Measurements from ENCODE around the gene GXYLT1. TPM values are rescaled to one million over a fixed set of nuclear protein-coding genes. Genes with fewer than 3 reads are reported as not detected.
A peak's percentile ranks its signal among the peaks of the same experiment; 100 is the strongest.

The GXYLT1 gene
- total RNA-seq, 1 donor from 2014 or later = 5.4 TPM

DNA sequence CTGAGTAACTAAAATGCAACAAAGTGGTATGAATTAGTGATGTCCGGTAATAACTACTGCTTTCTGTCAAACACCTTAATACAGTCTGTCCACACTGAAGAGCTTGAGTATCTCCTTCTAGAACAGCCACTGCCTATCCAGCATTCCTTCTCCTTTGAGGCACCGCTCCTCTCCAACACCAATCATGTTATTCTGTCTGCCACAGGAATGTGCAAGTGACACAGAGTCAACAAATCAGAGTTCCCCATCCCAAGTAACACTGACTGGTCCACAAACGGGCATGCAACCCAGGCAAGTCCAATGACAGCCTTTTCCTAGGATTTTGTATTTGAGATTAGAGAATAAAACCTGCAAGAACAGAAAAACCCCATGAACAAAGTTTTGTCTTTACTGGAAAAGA lies 3.8 kb downstream of the GXYLT1 start:
- H3K27ac ChIP-seq (replicated peaks) = no peak overlapping the region
- intact Hi-C loops (cut with micrococcal nuclease) = no loop called here

DNA sequence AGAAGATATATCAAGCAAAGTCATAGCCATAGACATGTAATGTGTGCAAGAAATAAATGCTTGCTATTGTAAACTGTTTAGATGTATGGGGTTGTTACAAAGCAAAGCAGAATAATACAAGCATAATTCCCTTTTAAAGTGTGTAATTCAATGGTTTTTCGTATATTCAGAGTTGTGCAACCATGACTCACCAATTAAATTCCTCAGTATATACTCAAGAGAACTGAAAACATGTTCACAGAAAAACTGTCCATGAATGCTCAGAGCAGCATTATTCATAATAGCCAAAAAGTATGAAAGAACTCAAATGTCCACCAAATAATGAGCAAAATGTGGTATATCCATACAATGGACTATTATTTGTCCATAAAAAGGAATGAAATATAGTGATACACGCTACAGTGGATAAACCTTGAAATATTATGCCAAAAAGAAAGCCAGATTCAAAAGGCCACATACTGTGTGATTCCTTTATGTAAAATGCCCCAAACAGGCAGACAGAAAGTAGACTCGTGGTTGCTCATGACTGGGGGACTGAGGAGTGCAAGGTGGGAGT lies 9.3 kb downstream of the GXYLT1 start:
- intact Hi-C loops (cut with micrococcal nuclease) = loop anchor here (10.0 kb wide), 1 partner anchor 439 kb away; no protein-coding TSS in a partner anchor
- H3K4me3 ChIP-seq = no peak overlapping the region
- TF ChIP-seq, protein P1, sequence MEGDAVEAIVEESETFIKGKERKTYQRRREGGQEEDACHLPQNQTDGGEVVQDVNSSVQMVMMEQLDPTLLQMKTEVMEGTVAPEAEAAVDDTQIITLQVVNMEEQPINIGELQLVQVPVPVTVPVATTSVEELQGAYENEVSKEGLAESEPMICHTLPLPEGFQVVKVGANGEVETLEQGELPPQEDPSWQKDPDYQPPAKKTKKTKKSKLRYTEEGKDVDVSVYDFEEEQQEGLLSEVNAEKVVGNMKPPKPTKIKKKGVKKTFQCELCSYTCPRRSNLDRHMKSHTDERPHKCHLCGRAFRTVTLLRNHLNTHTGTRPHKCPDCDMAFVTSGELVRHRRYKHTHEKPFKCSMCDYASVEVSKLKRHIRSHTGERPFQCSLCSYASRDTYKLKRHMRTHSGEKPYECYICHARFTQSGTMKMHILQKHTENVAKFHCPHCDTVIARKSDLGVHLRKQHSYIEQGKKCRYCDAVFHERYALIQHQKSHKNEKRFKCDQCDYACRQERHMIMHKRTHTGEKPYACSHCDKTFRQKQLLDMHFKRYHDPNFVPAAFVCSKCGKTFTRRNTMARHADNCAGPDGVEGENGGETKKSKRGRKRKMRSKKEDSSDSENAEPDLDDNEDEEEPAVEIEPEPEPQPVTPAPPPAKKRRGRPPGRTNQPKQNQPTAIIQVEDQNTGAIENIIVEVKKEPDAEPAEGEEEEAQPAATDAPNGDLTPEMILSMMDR (IDR thresholded peaks at IDR 0.05; ENCODE audit: borderline replicate concordance) = no peak
- H3K27me3 ChIP-seq (ENCODE audit: low read depth) = no peaks in the 10 kb centered on the region
- no peak overlapping the region for H3K27ac ChIP-seq (replicated peaks)
- no peaks in the 10 kb centered on the region for H3K9me3 ChIP-seq (replicated peaks)
- peaks cover 11% of the 10 kb centered on the region for H3K4me1 ChIP-seq
- DNase-seq = no peak
- no peaks in the 10 kb centered on the region for H3K36me3 ChIP-seq

More for the DNA sequence above, 3.8 kb downstream of the GXYLT1 start:
- Histone ChIP-seq H3K36me3 (no peaks in the 10 kb centered on the region), H3K27me3 (ENCODE audit: low read depth) (no peaks in the 10 kb centered on the region), H3K4me1 (peaks cover 39% of the 10 kb centered on the region), H3K9me3 (replicated peaks) (no peaks in the 10 kb centered on the region), H3K4me3 (no peak overlapping the region)
- TF ChIP-seq, protein P1 (IDR thresholded peaks at IDR 0.05; ENCODE audit: borderline replicate concordance) = no peak
- no peak for DNase-seq

DNA sequence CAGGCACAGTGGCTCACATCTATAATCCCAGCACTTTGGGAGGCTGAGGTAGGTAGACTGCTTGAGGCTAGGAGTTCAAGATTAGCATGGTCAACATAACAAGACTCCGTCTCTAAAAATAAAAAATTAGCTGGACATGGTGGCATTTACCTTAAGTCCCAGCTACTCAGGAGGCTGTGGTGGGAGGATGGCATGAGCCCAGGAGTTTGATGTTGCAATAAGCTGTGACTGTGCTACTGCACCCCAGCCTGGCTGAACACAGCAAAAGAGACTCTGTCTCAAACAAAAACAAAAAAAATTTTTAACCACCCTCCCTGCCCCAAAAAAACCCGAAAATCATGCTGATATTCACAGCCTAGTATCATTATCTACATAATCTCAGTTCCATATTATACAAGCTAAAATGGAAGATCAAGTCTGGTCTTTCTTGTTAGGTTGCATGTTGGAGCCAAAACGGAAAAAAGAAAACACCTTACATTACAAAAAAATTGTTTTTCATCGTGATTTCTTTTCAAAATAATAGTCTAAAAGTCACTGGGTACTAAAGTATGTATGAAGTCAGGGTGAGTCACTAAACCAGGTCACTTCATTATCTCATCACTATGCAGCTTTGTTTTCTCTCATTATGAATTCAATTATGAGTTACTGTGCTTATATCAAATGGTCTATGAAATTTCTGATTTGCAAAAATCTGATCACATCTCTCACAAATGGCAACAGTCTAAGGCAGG lies 13.8 kb downstream of the GXYLT1 start:
- DNase-seq = no peak
- no peak overlapping the region for H3K4me3 ChIP-seq
- H3K36me3 ChIP-seq = no peaks in the 10 kb centered on the region
- no peaks in the 10 kb centered on the region for H3K27me3 ChIP-seq (ENCODE audit: low read depth)
- peaks cover 18% of the 10 kb centered on the region for H3K4me1 ChIP-seq
- no peaks in the 10 kb centered on the region for H3K9me3 ChIP-seq (replicated peaks)
- no peak overlapping the region for H3K27ac ChIP-seq (replicated peaks)
- TF ChIP-seq, protein P1 (IDR thresholded peaks at IDR 0.05; ENCODE audit: borderline replicate concordance) = no peak
- intact Hi-C loops (cut with micrococcal nuclease) = loop anchor here (5.0 to 10.0 kb wide), 2 partner anchors 201 to 444 kb away; no protein-coding TSS in a partner anchor

DNA sequence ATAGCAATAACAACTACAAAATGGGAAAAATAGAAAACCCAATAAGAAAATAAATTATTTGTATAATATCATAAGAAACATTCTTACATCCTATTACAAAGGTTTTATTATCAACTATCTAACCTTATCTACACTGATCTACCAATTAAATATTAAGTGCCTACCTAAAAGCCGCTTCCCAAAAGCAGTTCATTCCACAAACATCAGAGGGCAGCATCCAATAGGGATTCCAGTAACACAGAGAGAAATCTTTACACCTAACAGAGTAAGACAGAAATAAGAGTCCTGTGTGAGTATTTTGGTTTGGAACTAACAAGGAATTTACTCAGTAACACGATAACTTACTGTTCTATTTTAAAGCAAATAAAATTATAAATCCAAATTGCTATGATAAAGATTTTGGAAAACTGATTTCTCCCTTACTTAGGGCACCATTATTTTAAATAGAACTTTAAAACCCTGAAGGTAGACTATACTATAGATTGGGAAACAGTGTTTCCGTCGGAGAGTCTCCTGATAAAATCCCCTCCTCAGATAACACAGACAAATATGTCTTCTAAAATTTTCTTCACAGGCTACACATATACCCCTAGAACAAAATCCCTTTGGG lies 15.0 kb downstream of the GXYLT1 start:
- Histone ChIP-seq H3K4me3 (no peak overlapping the region), H3K36me3 (no peaks in the 10 kb centered on the region), H3K27ac (replicated peaks) (no peak overlapping the region), H3K27me3 (ENCODE audit: low read depth) (no peaks in the 10 kb centered on the region), H3K9me3 (replicated peaks) (no peaks in the 10 kb centered on the region), H3K4me1 (peaks cover 26% of the 10 kb centered on the region)
- intact Hi-C loops (cut with micrococcal nuclease) = loop anchor here (5.0 to 10.0 kb wide), 2 partner anchors 203 to 445 kb away; no protein-coding TSS in a partner anchor
- no peak for DNase-seq
- TF ChIP-seq, protein P1 (IDR thresholded peaks at IDR 0.05; ENCODE audit: borderline replicate concordance) = peak; percentile 91

DNA sequence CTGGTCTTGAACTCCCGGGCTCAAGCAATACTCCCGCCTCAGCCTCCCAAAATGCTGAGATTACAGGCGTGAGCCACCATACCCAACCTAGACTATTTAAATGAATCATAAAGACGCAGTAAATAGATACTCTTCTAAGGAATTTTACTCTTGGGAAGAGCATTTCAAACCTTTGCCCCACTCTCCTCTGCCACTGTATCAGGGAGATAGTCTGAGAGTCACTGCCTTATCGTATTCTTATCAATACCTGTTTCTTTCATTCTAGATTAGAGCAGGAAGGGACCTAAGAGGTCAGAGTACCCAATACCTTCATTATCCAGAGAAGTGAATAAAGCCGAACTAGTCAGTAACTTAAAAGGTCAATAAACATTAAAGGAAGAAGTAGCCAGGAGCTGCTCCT lies 15.8 kb downstream of the GXYLT1 start:
- Histone ChIP-seq H3K4me1 (peaks cover 29% of the 10 kb centered on the region), H3K36me3 (no peaks in the 10 kb centered on the region), H3K27me3 (ENCODE audit: low read depth) (no peaks in the 10 kb centered on the region), H3K4me3 (no peak overlapping the region), H3K9me3 (replicated peaks) (no peaks in the 10 kb centered on the region), H3K27ac (replicated peaks) (no peak overlapping the region)
- intact Hi-C loops (cut with micrococcal nuclease) = no loop called here
- TF ChIP-seq, protein P1 (IDR thresholded peaks at IDR 0.05; ENCODE audit: borderline replicate concordance) = no peak
- no peak for DNase-seq

Data from left ventricle myocardium inferior (tissue), 1 donor.